Neuronal stem cell (in vitro differentiated cells): ENCODE measurements around the gene EML5.

Experiments
- DNase-seq: peaks from one replicate; pipeline ENCODE4 v3.0.0-alpha.2; 2013; ENCODE audit warnings: low spot score
- H2AFZ ChIP-seq: one replicate; pipeline ENCODE4 v1.6.1; 2013; ENCODE audit warnings: mild to moderate bottlenecking, low read length, inconsistent platforms
- H2AK5ac ChIP-seq: 2 replicates; pipeline ENCODE4 v1.6.1; 2013; ENCODE audit warnings: low read depth, mild to moderate bottlenecking, inconsistent platforms, low read length, moderate library complexity, mixed read lengths
- H2BK120ac ChIP-seq: 2 replicates; pipeline ENCODE4 v1.6.1; 2013; ENCODE audit warnings: low read depth, mild to moderate bottlenecking, inconsistent platforms, low read length, moderate library complexity, mixed read lengths
- H2BK12ac ChIP-seq: one replicate; pipeline ENCODE4 v1.6.1; 2013; ENCODE audit warnings: low read length, inconsistent platforms
- H2BK15ac ChIP-seq: 2 replicates; pipeline ENCODE4 v1.6.1; 2013; ENCODE audit warnings: mild to moderate bottlenecking, low read length, inconsistent platforms, mixed read lengths
- H2BK5ac ChIP-seq: one replicate; pipeline ENCODE4 v1.6.1; 2013; ENCODE audit warnings: inconsistent platforms, mild to moderate bottlenecking, low read length, moderate library complexity
- H3K14ac ChIP-seq: one replicate; pipeline ENCODE4 v1.6.1; 2013; ENCODE audit warnings: low read length, inconsistent platforms
- H3K18ac ChIP-seq: 2 replicates; pipeline ENCODE4 v1.6.1; 2013; ENCODE audit warnings: low read length, inconsistent platforms
- H3K23ac ChIP-seq: 2 replicates; pipeline ENCODE4 v1.6.1; 2013; ENCODE audit warnings: low read depth, mild to moderate bottlenecking, mixed read lengths, low read length, inconsistent platforms; ENCODE audit not compliant: poor library complexity
- H3K27ac ChIP-seq: replicated peaks from 3 replicates; pipeline ENCODE4 v1.5.1; 2013; ENCODE audit warnings: low read length, inconsistent platforms
- H3K27me3 ChIP-seq, 3 experiments: 2 replicates each; pipeline ENCODE4 v1.6.1; 2013; ENCODE audit warnings: low read length in 3 of 3, mild to moderate bottlenecking in 2 of 3, inconsistent platforms in 1 of 3, low read depth in 1 of 3, mixed read lengths in 1 of 3, moderate library complexity in 1 of 3; ENCODE audit not compliant: control insufficient read depth in 3 of 3, insufficient read depth in 3 of 3
- H3K36me3 ChIP-seq, 2 donors: replicated peaks in 1 of 2; 2 replicates each; pipeline ENCODE4 v1.6.1; 2013; ENCODE audit warnings: low read length in 2 of 2; ENCODE audit not compliant: control insufficient read depth in 2 of 2, insufficient read depth in 2 of 2
- H3K4ac ChIP-seq: 2 replicates; pipeline ENCODE4 v1.6.1; 2013; ENCODE audit warnings: inconsistent platforms, mild to moderate bottlenecking, low read length, moderate library complexity
- H3K4me1 ChIP-seq, 2 donors: 1 replicate in 1 of 2; 2 replicates in 1 of 2; pipeline ENCODE4 v1.6.1; 2013; ENCODE audit warnings: low read length in 2 of 2, low read depth in 1 of 2; ENCODE audit not compliant: control insufficient read depth in 2 of 2, insufficient read depth in 1 of 2
- H3K4me2 ChIP-seq: one replicate; pipeline ENCODE4 v1.6.1; 2013; ENCODE audit warnings: mild to moderate bottlenecking, low read length, inconsistent platforms; ENCODE audit not compliant: insufficient read depth, poor library complexity, severe bottlenecking
- H3K4me3 ChIP-seq, 2 donors: 2 replicates each; pipeline ENCODE4 v1.5.1; 2013; ENCODE audit warnings: low read length in 2 of 2, mild to moderate bottlenecking in 2 of 2, inconsistent platforms in 1 of 2, moderate library complexity in 1 of 2
- H3K79me1 ChIP-seq: one replicate; pipeline ENCODE4 v1.6.1; 2013; ENCODE audit warnings: low read depth, mild to moderate bottlenecking, inconsistent platforms, low read length, moderate library complexity
- H3K9ac ChIP-seq: one replicate; pipeline ENCODE4 v1.6.1; 2013; ENCODE audit warnings: mild to moderate bottlenecking, low read depth, low read length, inconsistent platforms; ENCODE audit not compliant: poor library complexity
- H3K9me3 ChIP-seq, 2 donors: replicated peaks in 1 of 2; 2 replicates each; pipeline versions ENCODE3 to v1.6.1; 2013; ENCODE audit warnings: low read length in 2 of 2, mild to moderate bottlenecking in 2 of 2, inconsistent platforms in 1 of 2, low read depth in 1 of 2, mixed read lengths in 1 of 2, moderate library complexity in 1 of 2; ENCODE audit not compliant: control insufficient read depth in 2 of 2, insufficient read depth in 1 of 2
- H4K8ac ChIP-seq: one replicate; pipeline ENCODE4 v1.6.1; 2013; ENCODE audit warnings: low read depth, mild to moderate bottlenecking, inconsistent platforms, low read length, moderate library complexity
- H4K91ac ChIP-seq: one replicate; pipeline ENCODE4 v1.6.1; 2013; ENCODE audit warnings: low read length, low read depth, mild to moderate bottlenecking, inconsistent platforms; ENCODE audit not compliant: poor library complexity
- WGBS, 2 donors: extraction: QIAGEN DNeasy Blood & Tissue Kit; methylation state at CpG; one replicate each; pipeline ENCODE4 v1.1.7; 2013; ENCODE audit warnings: missing lambda C conversion rate in 2 of 2, mixed read lengths in 1 of 2; ENCODE audit not compliant: insufficient read length in 2 of 2, insufficient replicate concordance in 1 of 2; ENCODE audit errors: extremely low coverage in 2 of 2; 5-methylcytosine and 5-hydroxymethylcytosine counted together

Gene EML5

GRCh38 chr14:88831284-88831683 lies 38.5 kb upstream of the EML5 start:
- no peak overlapping the region for H3K4me3 ChIP-seq
- no peak overlapping the region for H3K4me2 ChIP-seq
- no peak overlapping the region for H3K18ac ChIP-seq
- peaks cover 4 to 9% of the 10 kb centered on the region in 2 donors for H3K9me3 ChIP-seq
- H2BK5ac ChIP-seq = no peak overlapping the region
- no peak overlapping the region for H3K23ac ChIP-seq
- H3K36me3 ChIP-seq = peaks cover 0 to 6% of the 10 kb centered on the region in 2 donors
- H2BK120ac ChIP-seq = no peak overlapping the region
- peaks cover 0 to 6% of the 10 kb centered on the region in 2 donors for H3K4me1 ChIP-seq
- no peak overlapping the region for H4K8ac ChIP-seq
- H2BK12ac ChIP-seq = no peak overlapping the region
- H3K9ac ChIP-seq = no peak overlapping the region
- no peak overlapping the region for H3K14ac ChIP-seq
- no peak overlapping the region for H2AK5ac ChIP-seq
- H3K79me1 ChIP-seq = peaks cover 4% of the 10 kb centered on the region
- H2BK15ac ChIP-seq = no peak overlapping the region
- no peaks in the 10 kb centered on the region for H3K27me3 ChIP-seq
- H2AFZ ChIP-seq = no peak overlapping the region
- no peak for DNase-seq
- no peak overlapping the region for H3K4ac ChIP-seq
- H4K91ac ChIP-seq = no peak overlapping the region
- no peak overlapping the region for H3K27ac ChIP-seq

- Histone ChIP-seq H4K91ac (no peak overlapping the region), H3K4me1 (peaks cover 5 to 9% of the 10 kb centered on the region in 2 donors), H3K9ac (no peak overlapping the region), H2AFZ (no peak overlapping the region), H4K8ac (no peak overlapping the region), H3K27me3 (no peaks in the 10 kb centered on the region), H2BK120ac (no peak overlapping the region), H3K9me3 (peaks cover 4 to 9% of the 10 kb centered on the region in 2 donors), H3K79me1 (peaks cover 4% of the 10 kb centered on the region), H3K4ac (no peak overlapping the region), H2AK5ac (no peak overlapping the region), H3K36me3 (peaks cover 0 to 6% of the 10 kb centered on the region in 2 donors), H2BK5ac (no peak overlapping the region), H3K4me2 (no peak overlapping the region), H2BK15ac (no peak overlapping the region), H3K18ac (no peak overlapping the region), H3K23ac (no peak overlapping the region), H3K4me3 (no peak overlapping the region), H2BK12ac (no peak overlapping the region), H3K14ac (no peak overlapping the region), H3K27ac (no peak overlapping the region)
- no CpG with 5 or more reads among the region's 4 CpGs for WGBS, 2 donors
- DNase-seq = no peak
These were observed 37.0 kb upstream of the EML5 start for GRCh38 chr14:88829685-88830302.

- Histone ChIP-seq H2AK5ac (no peak overlapping the region), H3K27me3 (no peaks in the 10 kb centered on the region), H3K4ac (no peak overlapping the region), H2BK15ac (no peak overlapping the region), H3K14ac (no peak overlapping the region), H3K27ac (no peak overlapping the region), H3K9me3 (peaks cover 4 to 9% of the 10 kb centered on the region in 2 donors), H3K79me1 (peaks cover 4% of the 10 kb centered on the region), H3K23ac (no peak overlapping the region), H4K91ac (no peak overlapping the region), H3K4me2 (no peak overlapping the region), H3K4me1 (peaks cover 5 to 8% of the 10 kb centered on the region in 2 donors), H3K18ac (no peak overlapping the region), H3K9ac (no peak overlapping the region), H2AFZ (no peak overlapping the region), H3K4me3 (no peak overlapping the region), H2BK120ac (no peak overlapping the region), H2BK12ac (no peak overlapping the region), H3K36me3 (peaks cover 0 to 6% of the 10 kb centered on the region in 2 donors), H4K8ac (no peak overlapping the region), H2BK5ac (no peak overlapping the region)
- no CpG with 5 or more reads among the region's 3 CpGs for WGBS, 2 donors
- no peak for DNase-seq
These were observed 36.4 kb upstream of the EML5 start for GRCh38 chr14:88829188-88829587.

GRCh38 chr14:88825503-88825902 lies 32.8 kb upstream of the EML5 start:
- no peak overlapping the region for H2BK120ac ChIP-seq
- H3K4me1 ChIP-seq = peaks cover 5 to 6% of the 10 kb centered on the region in 2 donors
- peak overlapping the region; percentile 90 for H2AFZ ChIP-seq
- no peaks in the 10 kb centered on the region for H3K36me3 ChIP-seq
- H4K8ac ChIP-seq = no peak overlapping the region
- H3K18ac ChIP-seq = no peak overlapping the region
- H3K14ac ChIP-seq = no peak overlapping the region
- peak overlapping the region in 1 of 2 donors; percentile 81 for H3K4me3 ChIP-seq
- H3K23ac ChIP-seq = no peak overlapping the region
- H2BK5ac ChIP-seq = no peak overlapping the region
- WGBS, 2 donors = no CpG with 5 or more reads among the region's 9 CpGs
- H4K91ac ChIP-seq = no peak overlapping the region
- H3K9ac ChIP-seq = no peak overlapping the region
- no peak overlapping the region for H2BK12ac ChIP-seq
- no peak overlapping the region for H2BK15ac ChIP-seq
- H3K27me3 ChIP-seq = no peaks in the 10 kb centered on the region
- no peak for DNase-seq
- peak overlapping the region; percentile 22 for H3K27ac ChIP-seq
- no peak overlapping the region for H2AK5ac ChIP-seq
- no peaks in the 10 kb centered on the region for H3K9me3 ChIP-seq
- no peaks in the 10 kb centered on the region for H3K79me1 ChIP-seq
- H3K4ac ChIP-seq = no peak overlapping the region
- H3K4me2 ChIP-seq = peak overlapping the region; percentile 46
